Effector memory CD8-positive, alpha-beta T cell (primary cell): ENCODE results near the gene MED8.

Experiments
- ATAC-seq: fragments of 150-1000 bp; cut with Tn5 transposase; replicated peaks from 2 replicates; pipeline ENCODE4 v1.10.0; 2021; ENCODE audit warnings: mild to moderate bottlenecking, moderate library complexity
- DNase-seq, 3 experiments: peaks; one replicate each; pipeline ENCODE4 v3.0.0; 2021
- H3K27ac Mint-ChIP-seq, 2 donors: one replicate each; pipeline ENCODE4 v1.8.0; 2022; ENCODE audit warnings: mild to moderate bottlenecking in 2 of 2, mixed read lengths in 2 of 2, moderate library complexity in 2 of 2
- H3K27me3 Mint-ChIP-seq, 2 donors: one replicate each; pipeline ENCODE4 v1.8.0; 2022; ENCODE audit warnings: mixed read lengths in 2 of 2
- H3K36me3 Mint-ChIP-seq: one replicate; pipeline ENCODE4 v1.8.0; 2022; ENCODE audit warnings: mild to moderate bottlenecking, moderate library complexity, mixed read lengths; ENCODE audit not compliant: insufficient read depth
- H3K4me1 Mint-ChIP-seq, 2 donors: one replicate each; pipeline ENCODE4 v1.8.0; 2022; ENCODE audit warnings: low read depth in 2 of 2, mixed read lengths in 2 of 2
- H3K4me3 Mint-ChIP-seq, 2 donors: one replicate each; pipeline ENCODE4 v1.8.0; 2022; ENCODE audit warnings: mild to moderate bottlenecking in 2 of 2, mixed read lengths in 2 of 2, moderate library complexity in 2 of 2
- H3K9me3 Mint-ChIP-seq, 2 donors: one replicate each; pipeline ENCODE4 v1.8.0; 2022; ENCODE audit warnings: mixed read lengths in 2 of 2
- total RNA-seq, 9 experiments: gene quantifications; one replicate each; lab custom pipeline; 2026; lab: John Stamatoyannopoulos, UW

The MED8 gene, protein sequence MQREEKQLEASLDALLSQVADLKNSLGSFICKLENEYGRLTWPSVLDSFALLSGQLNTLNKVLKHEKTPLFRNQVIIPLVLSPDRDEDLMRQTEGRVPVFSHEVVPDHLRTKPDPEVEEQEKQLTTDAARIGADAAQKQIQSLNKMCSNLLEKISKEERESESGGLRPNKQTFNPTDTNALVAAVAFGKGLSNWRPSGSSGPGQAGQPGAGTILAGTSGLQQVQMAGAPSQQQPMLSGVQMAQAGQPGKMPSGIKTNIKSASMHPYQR
- 15.3 to 74.7 (median 37.1) reads per million in 9 experiments for total RNA-seq

- Mint-ChIP-seq H3K27ac (peak within 1 kb of the TSS; percentile 98), H3K4me3 (peak within 1 kb of the TSS; percentile 99), H3K9me3 (no peaks in the 10 kb centered on the region), H3K27me3 (no peaks in the 10 kb centered on the region), H3K4me1 (peaks cover 31 to 41% of the 10 kb centered on the region in 2 donors), H3K36me3 (peaks cover 40% of the 10 kb centered on the region)
- ATAC-seq = peak; percentile 96
- DNase-seq = peak; percentile 89 to 93 (median 90)
These were observed at the start of gene MED8, which contains the start of gene SZT2 for GRCh38 chr1:43389326-43390313. MED8 (minus strand) TSS chr1:43389800; CDS start chr1:43389764, 36 bp downstream. SZT2 (plus strand) TSS chr1:43389899; CDS start chr1:43389969, 70 bp downstream.

DNA sequence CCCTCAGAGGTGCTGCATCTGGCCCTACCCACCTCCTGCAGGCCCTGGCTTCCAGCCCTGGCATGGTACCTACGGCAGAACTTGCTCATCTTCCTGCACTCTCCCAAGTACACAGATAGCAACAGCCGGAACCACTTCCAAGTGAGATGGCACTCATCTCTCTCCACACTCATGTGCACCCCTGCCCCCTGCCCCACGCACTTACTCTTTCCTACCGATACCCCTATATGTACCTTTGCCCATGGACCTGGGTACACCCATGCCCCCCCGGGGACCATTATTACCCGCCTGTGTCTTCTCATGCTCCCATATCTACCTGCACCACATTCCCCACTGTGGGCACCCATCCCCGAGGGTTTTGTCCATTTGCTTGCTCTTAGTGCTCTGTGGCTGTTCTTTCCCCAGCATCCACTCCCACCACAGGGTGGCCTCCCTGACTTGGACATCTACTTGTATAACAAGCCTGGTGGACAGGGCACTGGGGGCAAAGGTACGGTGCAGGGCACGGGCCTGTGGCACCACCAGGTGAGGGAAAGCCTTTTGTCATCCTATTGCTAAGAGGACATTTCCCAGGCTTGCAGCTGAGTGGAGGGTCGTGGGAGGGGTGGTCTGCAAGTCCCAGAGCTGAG, 49.5 kb upstream of the MED8 start:
- DNase-seq (no peak), ATAC-seq (no peak)
- H3K4me3 Mint-ChIP-seq = no peak overlapping the region
- H3K4me1 Mint-ChIP-seq = no peaks in the 10 kb centered on the region
- H3K27ac Mint-ChIP-seq = peak overlapping the region in 1 of 2 donors; percentile 2
- H3K27me3 Mint-ChIP-seq = no peaks in the 10 kb centered on the region
- peaks cover 11% of the 10 kb centered on the region for H3K36me3 Mint-ChIP-seq
- no peaks in the 10 kb centered on the region for H3K9me3 Mint-ChIP-seq

GRCh38 chr1:43438576-43438952, 49.0 kb upstream of the MED8 start:
- Mint-ChIP-seq H3K27me3 (no peaks in the 10 kb centered on the region), H3K4me3 (no peak overlapping the region)

GRCh38 chr1:43438006-43438405, 48.4 kb upstream of the MED8 start:
- Mint-ChIP-seq H3K27me3 (no peaks in the 10 kb centered on the region), H3K9me3 (no peaks in the 10 kb centered on the region), H3K36me3 (peaks cover 17% of the 10 kb centered on the region), H3K4me1 (no peaks in the 10 kb centered on the region), H3K4me3 (no peak overlapping the region), H3K27ac (no peak overlapping the region)
- ATAC-seq (no peak), DNase-seq (no peak)

More at GRCh38 chr1:43438576-43438952, 49.0 kb upstream of the MED8 start:
- no peaks in the 10 kb centered on the region for H3K9me3 Mint-ChIP-seq
- no peak overlapping the region for H3K27ac Mint-ChIP-seq
- DNase-seq = no peak
- ATAC-seq = no peak
- H3K4me1 Mint-ChIP-seq = no peaks in the 10 kb centered on the region
- H3K36me3 Mint-ChIP-seq = peaks cover 13% of the 10 kb centered on the region

- Mint-ChIP-seq H3K4me1 (no peaks in the 10 kb centered on the region), H3K27ac (peak overlapping the region; percentile 5 to 25), H3K36me3 (peaks cover 18% of the 10 kb centered on the region), H3K9me3 (no peaks in the 10 kb centered on the region), H3K27me3 (no peaks in the 10 kb centered on the region), H3K4me3 (no peak overlapping the region)
- DNase-seq (no peak), ATAC-seq (no peak)
These were observed 47.7 kb upstream of the MED8 start for GRCh38 chr1:43437031-43437973.

- H3K9me3 Mint-ChIP-seq = no peaks in the 10 kb centered on the region
- H3K4me3 Mint-ChIP-seq = no peak overlapping the region
- ATAC-seq (no peak), DNase-seq (no peak)
- H3K36me3 Mint-ChIP-seq = peaks cover 27% of the 10 kb centered on the region
- peak overlapping the region; percentile 5 to 28 for H3K27ac Mint-ChIP-seq
- H3K27me3 Mint-ChIP-seq = no peaks in the 10 kb centered on the region
- no peaks in the 10 kb centered on the region for H3K4me1 Mint-ChIP-seq
These were observed 46.8 kb upstream of the MED8 start for GRCh38 chr1:43436371-43436770.

GRCh38 chr1:43435146-43436145, 45.8 kb upstream of the MED8 start:
- peak overlapping the region; percentile 4 to 24 for H3K27ac Mint-ChIP-seq
- no peaks in the 10 kb centered on the region for H3K9me3 Mint-ChIP-seq
- H3K4me3 Mint-ChIP-seq = no peak overlapping the region
- H3K4me1 Mint-ChIP-seq = no peaks in the 10 kb centered on the region
- DNase-seq = no peak
- no peak for ATAC-seq
- no peaks in the 10 kb centered on the region for H3K27me3 Mint-ChIP-seq
- peaks cover 27% of the 10 kb centered on the region for H3K36me3 Mint-ChIP-seq

GRCh38 chr1:43434256-43434655, 44.7 kb upstream of the MED8 start:
- Mint-ChIP-seq H3K4me1 (no peaks in the 10 kb centered on the region), H3K36me3 (peaks cover 36% of the 10 kb centered on the region), H3K27ac (peak overlapping the region in 1 of 2 donors; percentile 73), H3K27me3 (no peaks in the 10 kb centered on the region), H3K4me3 (no peak overlapping the region), H3K9me3 (no peaks in the 10 kb centered on the region)
- ATAC-seq (no peak), DNase-seq (no peak)

DNA sequence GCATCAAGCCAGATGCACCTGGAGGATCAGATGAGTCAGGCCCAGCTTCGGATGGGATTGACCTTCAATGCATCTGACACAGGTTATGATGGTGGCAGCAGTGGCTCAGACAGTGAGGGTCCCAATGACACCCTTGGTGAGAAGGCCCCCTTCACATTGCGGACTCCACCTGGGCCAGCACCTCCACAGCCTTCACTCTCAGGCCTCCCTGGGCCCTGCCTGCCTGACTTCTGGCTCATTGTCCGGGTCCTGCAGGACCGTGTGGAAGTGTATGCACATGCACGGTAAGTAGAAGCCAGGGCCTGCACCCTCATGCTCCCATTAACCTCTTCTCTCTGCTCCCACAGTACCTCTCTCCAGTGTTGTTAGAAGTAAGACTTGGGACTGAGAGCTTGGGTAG, 43.3 kb upstream of the MED8 start:
- Mint-ChIP-seq H3K36me3 (peaks cover 43% of the 10 kb centered on the region), H3K27ac (no peak overlapping the region)

DNA sequence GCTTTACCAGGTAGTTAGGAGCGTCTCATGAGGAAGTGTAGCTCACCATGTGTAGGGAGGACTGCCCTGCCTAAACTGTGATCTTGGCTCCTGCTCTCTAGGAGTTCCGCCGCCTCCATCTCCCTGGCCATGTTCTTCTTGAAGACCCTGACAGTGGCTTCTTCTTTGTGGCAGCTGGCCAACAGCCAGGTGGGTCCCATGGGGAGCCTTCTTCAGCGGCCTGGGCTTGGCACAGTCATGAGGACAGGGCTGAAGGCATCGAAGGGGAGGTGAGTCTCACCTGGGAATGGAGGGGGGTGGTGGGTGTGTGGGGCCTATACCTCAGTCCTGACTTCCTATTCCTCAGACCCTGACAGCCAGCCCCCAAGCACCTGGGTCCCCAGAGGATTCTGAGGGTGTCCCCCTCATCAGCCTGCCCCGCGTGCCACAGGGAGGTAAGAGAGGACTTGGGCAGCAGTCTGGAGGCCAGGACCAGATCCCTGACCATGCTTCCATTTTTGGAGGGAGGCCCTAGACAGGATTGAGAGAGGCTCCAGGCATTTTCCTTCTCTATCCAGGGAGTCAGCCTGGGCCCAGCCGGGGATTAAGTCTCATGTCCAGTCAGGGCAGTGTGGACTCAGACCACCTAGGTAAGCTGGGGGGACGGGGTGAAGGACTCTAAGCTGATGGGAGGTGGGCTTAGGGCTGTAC, 42.7 kb upstream of the MED8 start:
- Mint-ChIP-seq H3K4me1 (no peaks in the 10 kb centered on the region), H3K9me3 (no peaks in the 10 kb centered on the region), H3K27ac (peak overlapping the region; percentile 15 to 77), H3K4me3 (no peak overlapping the region), H3K36me3 (peaks cover 48% of the 10 kb centered on the region), H3K27me3 (no peaks in the 10 kb centered on the region)
- no peak for ATAC-seq
- DNase-seq = no peak

More for the DNA sequence above, 43.3 kb upstream of the MED8 start:
- Mint-ChIP-seq H3K27me3 (no peaks in the 10 kb centered on the region), H3K4me3 (no peak overlapping the region), H3K9me3 (no peaks in the 10 kb centered on the region), H3K4me1 (no peaks in the 10 kb centered on the region)
- no peak for ATAC-seq
- no peak for DNase-seq

DNA sequence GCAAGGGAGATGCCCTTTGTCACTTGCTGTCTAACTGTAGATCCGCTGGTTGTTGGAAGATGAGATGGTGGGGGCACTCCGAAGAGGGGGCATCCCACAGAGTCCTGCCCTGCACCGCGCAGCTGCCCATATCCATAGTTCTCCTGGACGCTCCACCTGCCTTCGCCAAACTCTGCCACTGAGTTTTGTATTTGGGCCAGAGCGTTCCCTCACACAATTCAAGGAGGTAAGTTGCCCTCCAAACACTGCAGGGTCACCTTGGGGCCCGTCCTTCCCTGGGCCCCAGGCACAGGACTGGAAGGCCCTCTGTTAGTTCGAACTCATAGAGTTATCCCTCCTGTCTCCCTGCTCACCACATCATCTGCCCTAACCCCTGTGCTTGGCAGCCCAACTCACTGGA, 42.1 kb upstream of the MED8 start:
- Mint-ChIP-seq H3K4me3 (no peak overlapping the region), H3K9me3 (no peaks in the 10 kb centered on the region), H3K4me1 (no peaks in the 10 kb centered on the region), H3K27ac (peak overlapping the region; percentile 15 to 77), H3K36me3 (peaks cover 54% of the 10 kb centered on the region), H3K27me3 (no peaks in the 10 kb centered on the region)
- DNase-seq = no peak
- no peak for ATAC-seq
